ENCODE measurements around the gene PHYKPL. TPM values are rescaled to one million over a fixed set of nuclear protein-coding genes. Genes with fewer than 3 reads are reported as not detected.

The PHYKPL gene
- total RNA-seq, 1 donor from 2014 or later: 89.7 TPM

DNA sequence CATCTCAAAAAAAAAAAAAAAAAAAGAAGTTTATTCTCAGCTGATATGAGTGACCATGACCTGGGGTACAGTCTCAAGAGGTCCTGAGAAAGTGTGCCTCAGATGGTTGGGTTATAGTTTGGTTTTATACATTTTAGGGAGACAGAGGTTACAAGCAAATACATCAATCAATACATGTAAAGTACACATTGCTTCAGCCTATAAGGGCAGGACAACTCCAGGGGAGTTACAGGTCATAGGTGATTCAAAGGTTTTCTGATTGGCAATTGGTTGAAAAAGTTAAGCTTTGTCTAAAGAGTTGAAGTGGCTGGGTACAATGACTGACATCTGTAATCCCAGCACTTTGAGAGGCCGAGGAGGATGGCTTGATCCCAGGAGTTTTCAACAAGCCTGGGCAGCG is 43.2 kb downstream of the PHYKPL start:
- Mint-ChIP-seq H3K27ac (ENCODE audit: unreplicated experiment) (no peak overlapping the region), H3K4me3 (ENCODE audit: unreplicated experiment) (no peak overlapping the region), H3K9me3 (ENCODE audit: unreplicated experiment) (peaks cover 4% of the 10 kb centered on the region), H3K27me3 (ENCODE audit: unreplicated experiment) (peaks cover 3% of the 10 kb centered on the region), H3K36me3 (ENCODE audit: unreplicated experiment) (peaks cover 4% of the 10 kb centered on the region), H3K4me1 (ENCODE audit: low read depth, unreplicated experiment) (peaks cover 3% of the 10 kb centered on the region)
- TF ChIP-seq CTCF (IDR thresholded peaks at IDR 0.05; ENCODE audit: partially characterized antibody, unreplicated experiment): no peak
- no peak for DNase-seq

- no peak for DNase-seq
- H3K4me3 Mint-ChIP-seq (ENCODE audit: unreplicated experiment): no peak within 1 kb of the TSS
- no peaks in the 10 kb centered on the region for H3K36me3 Mint-ChIP-seq (ENCODE audit: unreplicated experiment)
- no peak within 1 kb of the TSS for H3K27ac Mint-ChIP-seq (ENCODE audit: unreplicated experiment)
- TF ChIP-seq CTCF (IDR thresholded peaks at IDR 0.05; ENCODE audit: partially characterized antibody, unreplicated experiment): no peak
- H3K9me3 Mint-ChIP-seq (ENCODE audit: unreplicated experiment): no peaks in the 10 kb centered on the region
- H3K4me1 Mint-ChIP-seq (ENCODE audit: low read depth, unreplicated experiment): peaks cover 3% of the 10 kb centered on the region
- H3K27me3 Mint-ChIP-seq (ENCODE audit: unreplicated experiment): peaks cover 5% of the 10 kb centered on the region
Measured at GRCh38 chr5:178187014-178187413, 45.6 kb downstream of the PHYKPL start, which contains the start of gene GMCL2. TSS of gene GMCL2 (minus strand) at chr5:178187371. CDS start at chr5:178187299, 72 bp downstream.

DNA sequence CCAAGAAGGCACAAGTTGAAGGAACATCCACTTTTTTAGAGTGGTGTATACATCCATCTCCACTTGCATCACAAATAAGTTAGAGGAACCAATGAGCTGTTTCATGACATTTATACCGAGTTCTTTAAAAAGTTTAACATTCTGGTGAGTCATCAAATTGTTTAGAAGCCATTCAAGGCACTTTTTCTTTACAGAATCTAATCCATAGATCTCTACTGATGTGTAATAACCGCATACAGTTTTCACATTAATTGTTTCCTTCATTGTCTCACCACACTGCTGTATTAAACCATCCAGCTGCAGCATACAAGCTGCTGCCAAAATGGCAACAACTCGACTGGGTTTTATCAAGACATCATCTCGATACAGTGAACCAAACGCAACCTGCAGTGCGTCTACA is 46.2 kb downstream of the PHYKPL start:
- TF ChIP-seq CTCF (IDR thresholded peaks at IDR 0.05; ENCODE audit: partially characterized antibody, unreplicated experiment): no peak
- Mint-ChIP-seq H3K4me3 (ENCODE audit: unreplicated experiment) (no peak overlapping the region), H3K4me1 (ENCODE audit: low read depth, unreplicated experiment) (peaks cover 3% of the 10 kb centered on the region), H3K9me3 (ENCODE audit: unreplicated experiment) (no peaks in the 10 kb centered on the region), H3K27me3 (ENCODE audit: unreplicated experiment) (peaks cover 5% of the 10 kb centered on the region), H3K27ac (ENCODE audit: unreplicated experiment) (no peak overlapping the region), H3K36me3 (ENCODE audit: unreplicated experiment) (no peaks in the 10 kb centered on the region)
- DNase-seq: no peak

- TF ChIP-seq CTCF (IDR thresholded peaks at IDR 0.05; ENCODE audit: partially characterized antibody, unreplicated experiment): no peak
- Mint-ChIP-seq H3K9me3 (ENCODE audit: unreplicated experiment) (no peaks in the 10 kb centered on the region), H3K4me3 (ENCODE audit: unreplicated experiment) (no peak overlapping the region), H3K36me3 (ENCODE audit: unreplicated experiment) (no peaks in the 10 kb centered on the region), H3K27ac (ENCODE audit: unreplicated experiment) (no peak overlapping the region), H3K4me1 (ENCODE audit: low read depth, unreplicated experiment) (peaks cover 3% of the 10 kb centered on the region), H3K27me3 (ENCODE audit: unreplicated experiment) (peaks cover 6% of the 10 kb centered on the region)
- no peak for DNase-seq
Measured at GRCh38 chr5:178182158-178182876, 50.3 kb downstream of the PHYKPL start.

DNA sequence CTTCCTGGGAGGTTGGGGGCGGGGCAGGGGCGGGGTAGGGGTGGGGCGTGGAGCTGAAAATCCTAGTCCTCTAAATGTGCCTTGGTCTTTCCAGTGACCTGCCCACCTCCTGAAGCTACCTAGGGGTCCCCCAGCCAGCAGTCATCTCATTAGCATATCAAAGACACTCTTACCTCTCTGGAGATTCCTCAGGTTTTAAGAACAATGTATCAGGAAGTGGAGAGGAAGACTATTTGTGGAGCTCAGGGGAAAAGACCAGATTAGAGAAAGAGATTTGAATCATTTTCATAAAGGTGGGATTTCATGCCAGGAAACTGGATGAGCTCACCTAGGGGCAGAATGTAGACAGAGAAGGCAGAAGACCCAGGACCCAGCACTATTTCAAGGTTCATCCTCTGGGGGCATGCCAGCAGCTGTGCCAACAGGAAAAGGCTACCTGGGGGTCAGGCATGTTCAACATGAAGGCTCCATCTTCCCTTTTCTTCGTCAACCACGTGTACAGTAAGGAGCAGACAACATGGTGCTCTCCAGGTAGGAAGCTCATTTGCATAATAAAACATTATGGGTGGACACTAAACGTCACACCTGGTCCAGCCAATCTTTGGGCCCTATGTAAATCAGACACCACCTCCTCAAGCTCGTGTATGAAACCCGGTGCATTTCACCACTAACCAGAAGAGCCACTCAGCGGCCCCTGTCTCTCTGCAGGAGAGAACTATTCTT is 52.3 kb downstream of the PHYKPL start:
- no peak for TF ChIP-seq CTCF (IDR thresholded peaks at IDR 0.05; ENCODE audit: partially characterized antibody, unreplicated experiment)
- no peak overlapping the region for H3K4me3 Mint-ChIP-seq (ENCODE audit: unreplicated experiment)
- no peaks in the 10 kb centered on the region for H3K9me3 Mint-ChIP-seq (ENCODE audit: unreplicated experiment)
- no peak for DNase-seq
- H3K4me1 Mint-ChIP-seq (ENCODE audit: low read depth, unreplicated experiment): no peaks in the 10 kb centered on the region
- no peak overlapping the region for H3K27ac Mint-ChIP-seq (ENCODE audit: unreplicated experiment)
- peaks cover 6% of the 10 kb centered on the region for H3K27me3 Mint-ChIP-seq (ENCODE audit: unreplicated experiment)
- no peaks in the 10 kb centered on the region for H3K36me3 Mint-ChIP-seq (ENCODE audit: unreplicated experiment)
